GM18511 (cell line): ENCODE measurements around the gene POLR2B.

ENCODE experiments used
- ATAC-seq: cut with Tn5 transposase; IDR thresholded peaks from one replicate; pipeline ENCODE4 v1.9.1; 2021; ENCODE audit warnings: mild to moderate bottlenecking, moderate library complexity; ENCODE audit not compliant: unreplicated experiment

POLR2B gene

GRCh38 chr4:57078685-57079521 is 100.2 kb downstream of the POLR2B start:
- ATAC-seq = no peak
